Body of pancreas (tissue), 4 donors: ENCODE measurements around the gene SYT13.

ENCODE experiments used
- CTCF ChIP-seq, 7 experiments: fragments of 450-650 bp in 4 of 7; fragments of 200-600 bp in 3 of 7; sonication (generic) in 3 of 7; IDR thresholded peaks; one replicate each; pipeline ENCODE4 v1.5.1; 2016 to 2019; ENCODE audit warnings: antibody characterized with exemption in 7 of 7
- POLR2A ChIP-seq, 3 donors: fragments of 450-650 bp; IDR thresholded peaks; one replicate each; pipeline ENCODE4 v1.6.1; 2016; ENCODE audit warnings: antibody characterized with exemption in 3 of 3, mild to moderate bottlenecking in 2 of 3

DNA sequence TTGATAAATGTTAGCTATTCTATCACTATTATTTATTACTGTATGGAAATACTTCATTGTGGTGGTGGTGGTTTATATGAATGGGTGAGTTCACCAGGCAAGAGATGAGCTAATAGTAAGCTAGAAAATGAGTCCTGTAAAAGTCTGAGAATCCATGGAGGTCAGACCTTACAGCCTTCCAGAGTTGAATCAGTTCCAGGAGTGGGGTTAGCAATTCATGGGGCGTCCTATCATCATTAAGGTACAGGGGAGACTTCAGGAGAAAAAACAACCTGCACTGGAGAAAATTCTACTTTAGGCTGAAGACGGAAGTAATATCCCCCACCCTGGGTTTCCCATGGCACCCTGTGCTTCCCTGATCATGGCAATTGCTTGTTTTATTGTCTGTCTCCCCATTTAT is 6.5 kb downstream of the SYT13 start:
- TF ChIP-seq POLR2A (IDR thresholded peaks at IDR 0.05) (no peak), CTCF (IDR thresholded peaks at IDR 0.05) (no peak)
